Ishikawa (cell line): ENCODE results near the gene RBMS3.

Source experiments
- CEBPB ChIP-seq: IDR thresholded peaks from 2 replicates; pipeline ENCODE4 v1.6.1; 2012
- EGR1 ChIP-seq: IDR thresholded peaks from 2 replicates; pipeline ENCODE4 v1.6.1; 2012
- EP300 ChIP-seq: IDR thresholded peaks from 2 replicates; pipeline ENCODE4 v1.6.1; 2012; ENCODE audit warnings: borderline replicate concordance
- FOXM1 ChIP-seq: IDR thresholded peaks from 2 replicates; pipeline ENCODE4 v1.6.1; 2012; ENCODE audit warnings: low read depth, borderline replicate concordance
- MAX ChIP-seq: IDR thresholded peaks from 2 replicates; pipeline ENCODE4 v1.6.1; 2012
- RAD21 ChIP-seq: IDR thresholded peaks from 2 replicates; pipeline ENCODE4 v1.6.1; 2012; ENCODE audit warnings: low read depth
- TAF1 ChIP-seq: IDR thresholded peaks from 2 replicates; pipeline ENCODE4 v1.6.1; 2012; ENCODE audit warnings: low read depth, mild to moderate bottlenecking
- TEAD4 ChIP-seq: IDR thresholded peaks from 2 replicates; pipeline ENCODE4 v1.6.1; 2012
- YY1 ChIP-seq: IDR thresholded peaks from 2 replicates; pipeline ENCODE4 v1.6.1; 2012; ENCODE audit warnings: low read depth
- TF ChIP-seq, protein P1 (sequence below): IDR thresholded peaks from 2 replicates; pipeline ENCODE4 v1.6.1; 2012; ENCODE audit warnings: low read depth, mild to moderate bottlenecking
- TF ChIP-seq, protein P2 (sequence below): IDR thresholded peaks from 2 replicates; pipeline ENCODE4 v1.6.1; 2012

DNA sequence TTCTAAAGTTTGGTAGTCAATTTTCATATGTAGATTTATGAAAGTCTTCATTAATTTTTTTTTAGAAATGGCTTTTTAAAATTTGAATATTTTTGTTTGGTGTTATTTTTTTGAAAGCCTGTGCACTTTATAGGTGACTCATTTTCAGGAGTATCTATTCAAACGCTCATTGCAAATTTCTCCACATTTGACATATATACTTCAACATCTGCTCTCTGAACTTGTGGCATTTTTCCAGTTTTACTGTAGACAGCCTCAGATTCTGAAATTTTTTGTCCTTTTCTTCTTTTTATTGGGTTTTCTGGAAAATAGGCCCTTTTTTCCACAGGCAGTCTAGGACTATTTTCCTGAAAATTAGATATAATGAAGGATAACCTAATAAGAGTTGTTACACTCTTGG, 396.6 kb downstream of the RBMS3 start:
- TF ChIP-seq TAF1: no peak
- TF ChIP-seq, protein P1, sequence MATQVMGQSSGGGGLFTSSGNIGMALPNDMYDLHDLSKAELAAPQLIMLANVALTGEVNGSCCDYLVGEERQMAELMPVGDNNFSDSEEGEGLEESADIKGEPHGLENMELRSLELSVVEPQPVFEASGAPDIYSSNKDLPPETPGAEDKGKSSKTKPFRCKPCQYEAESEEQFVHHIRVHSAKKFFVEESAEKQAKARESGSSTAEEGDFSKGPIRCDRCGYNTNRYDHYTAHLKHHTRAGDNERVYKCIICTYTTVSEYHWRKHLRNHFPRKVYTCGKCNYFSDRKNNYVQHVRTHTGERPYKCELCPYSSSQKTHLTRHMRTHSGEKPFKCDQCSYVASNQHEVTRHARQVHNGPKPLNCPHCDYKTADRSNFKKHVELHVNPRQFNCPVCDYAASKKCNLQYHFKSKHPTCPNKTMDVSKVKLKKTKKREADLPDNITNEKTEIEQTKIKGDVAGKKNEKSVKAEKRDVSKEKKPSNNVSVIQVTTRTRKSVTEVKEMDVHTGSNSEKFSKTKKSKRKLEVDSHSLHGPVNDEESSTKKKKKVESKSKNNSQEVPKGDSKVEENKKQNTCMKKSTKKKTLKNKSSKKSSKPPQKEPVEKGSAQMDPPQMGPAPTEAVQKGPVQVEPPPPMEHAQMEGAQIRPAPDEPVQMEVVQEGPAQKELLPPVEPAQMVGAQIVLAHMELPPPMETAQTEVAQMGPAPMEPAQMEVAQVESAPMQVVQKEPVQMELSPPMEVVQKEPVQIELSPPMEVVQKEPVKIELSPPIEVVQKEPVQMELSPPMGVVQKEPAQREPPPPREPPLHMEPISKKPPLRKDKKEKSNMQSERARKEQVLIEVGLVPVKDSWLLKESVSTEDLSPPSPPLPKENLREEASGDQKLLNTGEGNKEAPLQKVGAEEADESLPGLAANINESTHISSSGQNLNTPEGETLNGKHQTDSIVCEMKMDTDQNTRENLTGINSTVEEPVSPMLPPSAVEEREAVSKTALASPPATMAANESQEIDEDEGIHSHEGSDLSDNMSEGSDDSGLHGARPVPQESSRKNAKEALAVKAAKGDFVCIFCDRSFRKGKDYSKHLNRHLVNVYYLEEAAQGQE: no peak
- TF ChIP-seq RAD21: no peak
- TF ChIP-seq EGR1: no peak
- no peak for TF ChIP-seq TEAD4
- TF ChIP-seq CEBPB: no peak
- TF ChIP-seq, protein P2, sequence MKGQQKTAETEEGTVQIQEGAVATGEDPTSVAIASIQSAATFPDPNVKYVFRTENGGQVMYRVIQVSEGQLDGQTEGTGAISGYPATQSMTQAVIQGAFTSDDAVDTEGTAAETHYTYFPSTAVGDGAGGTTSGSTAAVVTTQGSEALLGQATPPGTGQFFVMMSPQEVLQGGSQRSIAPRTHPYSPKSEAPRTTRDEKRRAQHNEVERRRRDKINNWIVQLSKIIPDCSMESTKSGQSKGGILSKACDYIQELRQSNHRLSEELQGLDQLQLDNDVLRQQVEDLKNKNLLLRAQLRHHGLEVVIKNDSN: no peak
- TF ChIP-seq YY1: no peak
- TF ChIP-seq EP300: no peak
- no peak for TF ChIP-seq FOXM1
- no peak for TF ChIP-seq MAX
